Effector memory CD8-positive, alpha-beta T cell (primary cell): ENCODE measurements around the gene ENTPD8.
"Not testable (repeated sequence)": the region's sequence is repeated elsewhere in the genome, so short reads cannot be mapped to it uniquely, and the experiment has no call there.

Source experiments
- ATAC-seq: fragments of 150-1000 bp; cut with Tn5 transposase; replicated peaks from 2 replicates; pipeline ENCODE4 v1.10.0; 2021; ENCODE audit warnings: mild to moderate bottlenecking, moderate library complexity
- DNase-seq, 3 experiments: peaks; one replicate each; pipeline ENCODE4 v3.0.0; 2021
- H3K27ac Mint-ChIP-seq, 2 donors: one replicate each; pipeline ENCODE4 v1.8.0; 2022; ENCODE audit warnings: mild to moderate bottlenecking in 2 of 2, mixed read lengths in 2 of 2, moderate library complexity in 2 of 2
- H3K27me3 Mint-ChIP-seq, 2 donors: one replicate each; pipeline ENCODE4 v1.8.0; 2022; ENCODE audit warnings: mixed read lengths in 2 of 2
- H3K36me3 Mint-ChIP-seq: one replicate; pipeline ENCODE4 v1.8.0; 2022; ENCODE audit warnings: mild to moderate bottlenecking, moderate library complexity, mixed read lengths; ENCODE audit not compliant: insufficient read depth
- H3K4me1 Mint-ChIP-seq, 2 donors: one replicate each; pipeline ENCODE4 v1.8.0; 2022; ENCODE audit warnings: low read depth in 2 of 2, mixed read lengths in 2 of 2
- H3K4me3 Mint-ChIP-seq, 2 donors: one replicate each; pipeline ENCODE4 v1.8.0; 2022; ENCODE audit warnings: mild to moderate bottlenecking in 2 of 2, mixed read lengths in 2 of 2, moderate library complexity in 2 of 2
- H3K9me3 Mint-ChIP-seq, 2 donors: one replicate each; pipeline ENCODE4 v1.8.0; 2022; ENCODE audit warnings: mixed read lengths in 2 of 2

The ENTPD8 gene

GRCh38 chr9:137480686-137481683 lies 39.8 kb upstream of the ENTPD8 start:
- Mint-ChIP-seq H3K36me3 (no peaks in the 10 kb centered on the region), H3K4me3 (no peak overlapping the region), H3K9me3 (peaks cover 0 to 4% of the 10 kb centered on the region in 2 donors), H3K27ac (no peak overlapping the region), H3K4me1 (peaks cover 1 to 8% of the 10 kb centered on the region in 2 donors), H3K27me3 (no peaks in the 10 kb centered on the region)
- DNase-seq, result no peak
- ATAC-seq, result no peak

DNA sequence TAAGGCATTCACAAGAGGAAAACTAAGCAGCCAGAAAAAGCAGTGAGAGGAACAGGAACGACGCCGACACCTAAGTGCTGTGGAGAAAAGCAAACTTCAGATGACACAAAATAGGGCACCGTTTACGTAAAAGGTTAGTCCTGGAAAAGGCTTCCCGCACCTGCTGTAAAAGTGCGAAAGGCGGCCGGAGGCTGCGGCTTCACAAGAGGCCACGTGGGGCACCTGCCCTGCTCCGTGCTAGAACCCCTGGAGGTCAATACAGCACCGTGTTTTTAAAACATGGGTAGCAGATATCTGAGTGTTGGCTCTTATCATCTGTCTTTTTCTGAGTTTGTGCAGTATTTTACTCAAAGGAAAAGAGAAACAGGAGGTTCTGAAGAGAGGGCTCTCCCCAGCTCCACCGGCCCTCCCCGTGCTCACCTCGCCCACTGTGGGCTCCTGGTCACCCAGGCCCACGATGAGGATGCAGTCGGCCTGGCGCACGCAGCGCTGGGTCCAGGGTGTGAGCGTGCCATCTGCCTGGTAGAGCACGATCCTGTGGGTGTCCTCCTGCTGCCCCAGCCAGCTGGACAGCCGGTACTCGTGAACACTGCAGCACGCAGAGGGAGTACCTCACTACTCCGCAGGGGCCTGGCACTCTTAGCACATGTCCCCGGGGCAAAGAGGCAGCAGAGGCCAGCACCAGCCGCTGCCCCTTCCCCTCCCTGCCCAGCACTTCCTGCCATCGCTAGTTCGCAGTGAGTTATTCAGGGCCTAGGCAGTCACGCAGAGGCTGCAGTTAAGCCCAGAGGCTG lies 38.9 kb upstream of the ENTPD8 start:
- ATAC-seq, result no peak
- H3K36me3 Mint-ChIP-seq, result no peaks in the 10 kb centered on the region

GRCh38 chr9:137478962-137479861 lies 38.1 kb upstream of the ENTPD8 start:
- Mint-ChIP-seq H3K27ac (no peak overlapping the region), H3K9me3 (peaks cover 4 to 13% of the 10 kb centered on the region in 2 donors), H3K27me3 (no peaks in the 10 kb centered on the region), H3K36me3 (no peaks in the 10 kb centered on the region), H3K4me1 (peaks cover 1 to 8% of the 10 kb centered on the region in 2 donors), H3K4me3 (no peak overlapping the region)
- DNase-seq (no peak), ATAC-seq (no peak)

More for the DNA sequence above, 38.9 kb upstream of the ENTPD8 start:
- peaks cover 2 to 9% of the 10 kb centered on the region in 2 donors for H3K9me3 Mint-ChIP-seq
- no peak for DNase-seq
- H3K27me3 Mint-ChIP-seq, result no peaks in the 10 kb centered on the region
- H3K4me1 Mint-ChIP-seq, result peaks cover 1 to 8% of the 10 kb centered on the region in 2 donors
- H3K27ac Mint-ChIP-seq, result no peak overlapping the region
- no peak overlapping the region for H3K4me3 Mint-ChIP-seq

DNA sequence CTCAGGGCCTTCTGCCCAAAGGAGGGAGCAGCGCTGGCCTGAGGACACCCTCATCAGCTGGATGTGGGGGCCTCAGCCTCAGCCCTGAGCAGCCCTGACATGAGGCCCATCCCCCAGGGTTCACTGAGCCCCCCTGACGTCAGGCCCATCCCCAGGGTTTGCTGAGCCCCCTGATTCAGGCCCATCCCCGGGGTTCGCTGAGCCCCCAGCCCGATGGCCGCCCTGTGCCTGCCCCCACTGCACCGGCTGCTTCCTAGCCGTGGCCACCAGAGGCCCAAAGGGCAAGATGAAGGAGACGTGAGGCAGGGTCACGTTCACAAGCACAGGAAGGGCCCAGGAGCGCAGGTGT lies 37.4 kb upstream of the ENTPD8 start:
- Mint-ChIP-seq H3K4me3 (no peak overlapping the region), H3K36me3 (no peaks in the 10 kb centered on the region)

GRCh38 chr9:137477778-137478612 lies 36.8 kb upstream of the ENTPD8 start:
- no peaks in the 10 kb centered on the region for H3K36me3 Mint-ChIP-seq
- no peak overlapping the region for H3K27ac Mint-ChIP-seq
- H3K9me3 Mint-ChIP-seq, result peaks cover 7 to 22% of the 10 kb centered on the region in 2 donors
- H3K4me1 Mint-ChIP-seq, result peaks cover 1 to 8% of the 10 kb centered on the region in 2 donors
- DNase-seq, result no peak
- no peak overlapping the region for H3K4me3 Mint-ChIP-seq
- ATAC-seq, result no peak
- H3K27me3 Mint-ChIP-seq, result no peaks in the 10 kb centered on the region

More for the DNA sequence above, 37.4 kb upstream of the ENTPD8 start:
- no peak for ATAC-seq
- Mint-ChIP-seq H3K9me3 (peaks cover 5 to 19% of the 10 kb centered on the region in 2 donors), H3K27me3 (no peaks in the 10 kb centered on the region), H3K4me1 (peaks cover 1 to 8% of the 10 kb centered on the region in 2 donors), H3K27ac (no peak overlapping the region)
- DNase-seq, result no peak

DNA sequence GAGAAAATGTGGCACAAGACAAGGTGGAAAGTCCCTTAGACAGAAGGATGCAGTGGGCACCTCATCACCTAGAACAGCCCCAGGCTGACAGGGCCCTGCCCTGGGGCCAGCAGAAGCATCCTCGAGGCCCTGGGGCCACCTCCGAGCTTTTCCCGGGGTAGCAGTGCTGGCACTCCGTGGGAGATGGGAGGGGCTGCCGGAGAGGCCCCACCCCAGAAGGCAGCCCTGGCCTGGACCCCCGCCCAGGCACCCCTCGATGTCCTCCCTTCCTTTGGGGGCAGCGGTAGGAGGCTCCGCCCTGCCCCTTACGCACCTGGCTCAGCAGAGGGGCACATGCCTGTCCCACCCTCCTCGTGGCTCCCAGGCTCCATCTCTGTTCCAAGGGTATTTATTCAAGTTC lies 35.7 kb upstream of the ENTPD8 start:
- DNase-seq, result no peak
- no peak overlapping the region for H3K4me3 Mint-ChIP-seq
- H3K27ac Mint-ChIP-seq, result no peak overlapping the region
- no peaks in the 10 kb centered on the region for H3K36me3 Mint-ChIP-seq
- H3K4me1 Mint-ChIP-seq, result peaks cover under 1 to 6% of the 10 kb centered on the region in 2 donors
- no peak for ATAC-seq
- H3K9me3 Mint-ChIP-seq, result peaks cover 9 to 22% of the 10 kb centered on the region in 2 donors
- H3K27me3 Mint-ChIP-seq, result no peaks in the 10 kb centered on the region

GRCh38 chr9:137475666-137476065 lies 34.5 kb upstream of the ENTPD8 start:
- DNase-seq (no peak), ATAC-seq (no peak)
- Mint-ChIP-seq H3K36me3 (no peaks in the 10 kb centered on the region), H3K4me1 (peaks cover 2 to 3% of the 10 kb centered on the region in 2 donors), H3K9me3 (peaks cover 9 to 22% of the 10 kb centered on the region in 2 donors), H3K27ac (no peak overlapping the region), H3K27me3 (no peaks in the 10 kb centered on the region), H3K4me3 (no peak overlapping the region)

GRCh38 chr9:137474271-137474670 lies 33.1 kb upstream of the ENTPD8 start:
- Mint-ChIP-seq H3K4me1 (peaks cover 4 to 5% of the 10 kb centered on the region in 2 donors), H3K9me3 (peaks cover 9 to 22% of the 10 kb centered on the region in 2 donors), H3K36me3 (peaks cover 3% of the 10 kb centered on the region), H3K27me3 (no peaks in the 10 kb centered on the region), H3K4me3 (no peak overlapping the region), H3K27ac (no peak overlapping the region)
- DNase-seq, result no peak
- ATAC-seq, result no peak

DNA sequence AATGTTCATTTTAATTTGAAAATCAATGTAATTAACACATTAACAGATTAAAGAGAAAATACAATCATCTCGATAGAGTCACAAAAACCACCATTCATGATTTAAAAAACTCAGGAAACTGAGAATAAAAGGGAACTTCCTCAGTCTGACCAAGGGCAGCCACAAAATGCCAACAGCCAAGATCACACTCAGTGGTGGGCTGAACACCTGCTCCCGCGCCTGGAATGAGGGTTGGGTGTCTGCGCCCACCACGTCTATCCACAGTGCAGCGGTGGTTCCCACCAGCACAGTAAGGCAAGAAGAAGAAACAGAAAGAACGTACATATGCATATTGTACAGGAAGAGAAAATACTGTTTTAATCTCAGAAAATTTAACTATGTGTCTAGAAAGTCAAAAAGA lies 29.6 kb upstream of the ENTPD8 start:
- Mint-ChIP-seq H3K36me3 (peaks cover 3% of the 10 kb centered on the region), H3K27ac (no peak overlapping the region), H3K9me3 (peaks cover 8 to 16% of the 10 kb centered on the region in 2 donors), H3K4me1 (peaks cover 7 to 10% of the 10 kb centered on the region in 2 donors), H3K27me3 (no peaks in the 10 kb centered on the region), H3K4me3 (no peak overlapping the region)
- ATAC-seq (peak; percentile 46), DNase-seq (no peak)

DNA sequence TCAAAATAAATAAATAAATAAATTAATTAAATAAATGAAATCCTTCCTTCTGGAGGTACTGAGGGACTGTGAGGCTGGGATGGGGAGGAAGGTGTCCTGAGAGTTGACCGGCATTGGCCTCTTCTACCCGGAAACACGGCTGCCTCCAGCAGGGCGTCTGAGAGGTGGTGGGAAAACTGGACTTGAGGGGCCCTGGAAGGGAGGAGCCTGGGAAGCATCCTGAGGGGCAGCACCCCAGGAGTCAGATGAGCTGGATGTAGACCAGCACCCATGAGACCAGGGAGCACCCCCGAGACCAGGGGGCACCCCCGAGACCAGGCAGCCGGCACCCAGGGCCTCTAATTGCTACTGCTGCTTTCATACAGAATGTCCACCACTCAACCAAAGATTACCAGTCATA lies 26.7 kb upstream of the ENTPD8 start:
- Mint-ChIP-seq H3K27ac (no peak overlapping the region), H3K9me3 (peaks cover 0 to 1% of the 10 kb centered on the region in 2 donors), H3K4me1 (peaks cover 7 to 14% of the 10 kb centered on the region in 2 donors), H3K27me3 (no peaks in the 10 kb centered on the region), H3K4me3 (no peak overlapping the region), H3K36me3 (peaks cover 8% of the 10 kb centered on the region)
- no peak for ATAC-seq
- DNase-seq, result no peak

DNA sequence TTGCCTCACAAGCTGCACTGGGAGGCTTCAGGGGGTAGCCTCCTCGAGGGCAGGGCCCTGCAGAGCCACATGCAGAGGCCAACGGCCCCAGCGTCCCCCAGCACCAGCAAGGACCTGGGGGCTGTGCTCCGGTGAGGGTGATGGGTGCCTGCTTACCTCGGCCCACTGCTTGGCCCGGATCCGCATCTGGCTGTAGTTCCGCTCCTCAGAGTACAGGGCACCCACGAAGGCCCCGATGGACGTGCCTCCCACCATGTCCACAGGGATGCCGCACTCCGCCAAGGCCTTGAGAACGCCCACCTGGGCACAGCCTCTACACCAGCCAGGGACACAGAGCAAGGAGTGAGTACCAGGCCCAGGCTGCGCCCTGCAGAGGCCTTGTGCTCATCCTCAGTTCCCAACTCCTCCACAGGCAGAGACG lies 26.0 kb upstream of the ENTPD8 start:
- Mint-ChIP-seq H3K27ac (peak overlapping the region in 1 of 2 donors; percentile 66), H3K4me1 (peaks cover 9 to 17% of the 10 kb centered on the region in 2 donors), H3K4me3 (no peak overlapping the region), H3K27me3 (no peaks in the 10 kb centered on the region), H3K9me3 (no peaks in the 10 kb centered on the region), H3K36me3 (peaks cover 9% of the 10 kb centered on the region)
- ATAC-seq, result no peak
- no peak for DNase-seq

- H3K27ac Mint-ChIP-seq, result peak overlapping the region in 1 of 2 donors; percentile 66
- not testable (repeated sequence) for DNase-seq, H3K36me3 Mint-ChIP-seq, H3K27me3 Mint-ChIP-seq, H3K9me3 Mint-ChIP-seq, H3K4me3 Mint-ChIP-seq, ATAC-seq
- peaks cover 13 to 17% of the 10 kb centered on the region in 2 donors for H3K4me1 Mint-ChIP-seq
Measured at GRCh38 chr9:137466389-137467085, 25.4 kb upstream of the ENTPD8 start.
